Aorta (tissue), 5 donors: ENCODE results near the gene C19orf67. TPM values are rescaled to one million over a fixed set of nuclear protein-coding genes. Genes with fewer than 3 reads are reported as not detected.

Experiments used
- ATAC-seq: fragments of 200-7000 bp; cut with Tn5 transposase; one replicate; pipeline ENCODE4 v1.9.1; 2022; ENCODE audit warnings: moderate library complexity; ENCODE audit not compliant: low FRiP score
- DNase-seq, 2 donors: peaks; one replicate each; pipeline ENCODE4 v3.0.0-alpha.2; 2020
- H3K27ac ChIP-seq, 2 donors: one replicate each; pipeline ENCODE4 v1.5.1; 2013; ENCODE audit warnings: low read length in 2 of 2, mild to moderate bottlenecking in 2 of 2, moderate library complexity in 2 of 2, control low read depth in 1 of 2, inconsistent platforms in 1 of 2, low read depth in 1 of 2
- H3K27me3 ChIP-seq, 2 donors: one replicate each; pipeline ENCODE4 v1.6.1; 2013; ENCODE audit warnings: control low read depth in 1 of 2, low read length in 1 of 2, mild to moderate bottlenecking in 1 of 2, moderate library complexity in 1 of 2; ENCODE audit not compliant: insufficient read depth in 2 of 2, control insufficient read depth in 1 of 2
- H3K36me3 ChIP-seq, 2 donors: one replicate each; pipeline ENCODE4 v1.6.1; 2013; ENCODE audit warnings: control low read depth in 1 of 2, low read length in 1 of 2, mild to moderate bottlenecking in 1 of 2; ENCODE audit not compliant: insufficient read depth in 2 of 2, control insufficient read depth in 1 of 2
- H3K4me1 ChIP-seq, 2 donors: one replicate each; pipeline ENCODE4 v1.6.1; 2013; ENCODE audit warnings: low read length in 2 of 2, control low read depth in 1 of 2, mild to moderate bottlenecking in 1 of 2, moderate library complexity in 1 of 2; ENCODE audit not compliant: insufficient read depth in 2 of 2, control insufficient read depth in 1 of 2
- H3K4me3 ChIP-seq, 2 donors: one replicate each; pipeline ENCODE4 v1.5.1; 2013; ENCODE audit warnings: low read length in 2 of 2, control low read depth in 1 of 2, mild to moderate bottlenecking in 1 of 2
- H3K9me3 ChIP-seq: one replicate; pipeline ENCODE4 v1.6.1; 2013; ENCODE audit warnings: mild to moderate bottlenecking, low read length; ENCODE audit not compliant: control insufficient read depth
- WGBS, 2 donors: extraction: QIAGEN DNeasy Blood & Tissue Kit; methylation state at CpG; one replicate each; pipeline ENCODE4 v1.1.7; 2013; 5-methylcytosine and 5-hydroxymethylcytosine counted together
- intact Hi-C, 2 donors: fragments of 100-400 bp; cut with DNase I; formaldehyde crosslinking; loops; one replicate each; pipeline versions ENCODE4 v1.14.2 to v1.15.0; 2022
- polyA plus RNA-seq, 2 donors: library from polyadenylated mRNA; stranded (reverse); fragments of 200-250 nt; gene quantifications; one replicate each; pipeline ENCODE4 v1.2.3, GENCODE V29; 2013
- total RNA-seq, 2 donors: library from RNA; stranded (reverse); fragmentation: NEBNext Ultra II Directional; extraction: Animal tissue kit (Norgen Biotek cat#: 25700); gene quantifications; one replicate each; pipeline ENCODE4 v1.2.1, GENCODE V29; 2021
- donor health status: healthy with polysubstance abuse.
- donor health status: Bipolar disorder and iron deficiency.
- donor health status: DM: no; HTN: no; CAD: no.
- donor health status: DM: no; HTN: no; CAD: no.
- donor health status: DM: yes; HTN: yes; CAD: no.

The C19orf67 gene
- total and polyA plus RNA-seq, 4 donors = not detected

- Histone ChIP-seq H3K27ac (peak overlapping the region; percentile 28 to 80), H3K36me3 (no peaks in the 10 kb centered on the region), H3K4me3 (peak overlapping the region; percentile 68 to 80), H3K27me3 (no peaks in the 10 kb centered on the region), H3K9me3 (no peaks in the 10 kb centered on the region), H3K4me1 (no peaks in the 10 kb centered on the region)
- WGBS, 2 donors = 19 to 29% methylated on average over 17 to 24 of the region's 24 CpGs
- ATAC-seq = no peak
- intact Hi-C loops = loop anchor here (5.0 kb wide), 2 partner anchors 35 to 55 kb away; partner anchors contain the start of genes PRKACA (in 2 of the 2) and ASF1B (in 1 of the 2)
- DNase-seq = peak; percentile 70 to 86
Measured at GRCh38 chr19:14081797-14082674, 3.5 kb downstream of the C19orf67 start.

GRCh38 chr19:14080887-14081796, 4.4 kb downstream of the C19orf67 start:
- no peaks in the 10 kb centered on the region for H3K27me3 ChIP-seq
- DNase-seq (peak; percentile 99 to 100), ATAC-seq (peak; percentile 96)
- peak overlapping the region; percentile 80 to 83 for H3K27ac ChIP-seq
- H3K4me1 ChIP-seq = no peaks in the 10 kb centered on the region
- peak overlapping the region; percentile 68 to 80 for H3K4me3 ChIP-seq
- H3K36me3 ChIP-seq = no peaks in the 10 kb centered on the region
- no peaks in the 10 kb centered on the region for H3K9me3 ChIP-seq
- WGBS, 2 donors = 0 to 1% methylated on average over 50 of the region's 50 CpGs
- intact Hi-C loops = loop anchor here (5.0 kb wide), 2 partner anchors 36 to 56 kb away; partner anchors contain the start of genes PRKACA (in 2 of the 2) and ASF1B (in 1 of the 2)

- Histone ChIP-seq H3K9me3 (no peaks in the 10 kb centered on the region), H3K4me3 (no peak overlapping the region), H3K36me3 (no peaks in the 10 kb centered on the region), H3K4me1 (no peaks in the 10 kb centered on the region), H3K27ac (no peak overlapping the region), H3K27me3 (no peaks in the 10 kb centered on the region)
- DNase-seq = no peak
- intact Hi-C loops = loop anchor here (5.0 to 10.0 kb wide), 2 partner anchors 59 to 304 kb away; partner anchors contain the start of genes ASF1B (in 1 of the 2) and C19orf53 (in 1 of the 2)
- WGBS, 2 donors = 82 to 86% methylated on average over 2 of the region's 2 CpGs
- no peak for ATAC-seq
Measured at GRCh38 chr19:14078411-14078810, 7.2 kb downstream of the C19orf67 start.

GRCh38 chr19:14073925-14074838, 11.4 kb downstream of the C19orf67 start:
- DNase-seq (no peak), ATAC-seq (peak; percentile 30)
- Histone ChIP-seq H3K4me3 (peak overlapping the region; percentile 29 to 52), H3K4me1 (no peaks in the 10 kb centered on the region), H3K9me3 (no peaks in the 10 kb centered on the region), H3K27ac (peak overlapping the region; percentile 30 to 69), H3K36me3 (no peaks in the 10 kb centered on the region), H3K27me3 (no peaks in the 10 kb centered on the region)
- 1% methylated on average over 42 to 44 of the region's 44 CpGs for whole genome bisulfite sequencing, 2 donors
- intact Hi-C loops = loop anchor here (1.0 to 10.0 kb wide), 3 partner anchors 193 to 299 kb away; partner anchors contain the start of gene C19orf53 (in 1 of the 2)

- Histone ChIP-seq H3K4me3 (peak overlapping the region; percentile 52 to 67), H3K27ac (peak overlapping the region; percentile 30 to 69), H3K36me3 (no peaks in the 10 kb centered on the region), H3K4me1 (no peaks in the 10 kb centered on the region), H3K27me3 (no peaks in the 10 kb centered on the region), H3K9me3 (no peaks in the 10 kb centered on the region)
- ATAC-seq (peak; percentile 65), DNase-seq (peak; percentile 85 to 92)
- intact Hi-C loops = loop anchor here (2.0 to 10.0 kb wide), 2 partner anchors 193 to 299 kb away; partner anchors contain the start of gene C19orf53 (in 1 of the 2)
- WGBS, 2 donors = 1% methylated on average over 86 to 106 of the region's 106 CpGs
Measured at GRCh38 chr19:14073261-14073924, 12.2 kb downstream of the C19orf67 start.

- DNase-seq (no peak), ATAC-seq (peak; percentile 8)
- Histone ChIP-seq H3K27ac (peak within 1 kb of the TSS in 1 of 2 donors; percentile 69), H3K9me3 (no peaks in the 10 kb centered on the region), H3K27me3 (no peaks in the 10 kb centered on the region), H3K4me3 (peak within 1 kb of the TSS; percentile 52 to 67), H3K36me3 (no peaks in the 10 kb centered on the region), H3K4me1 (no peaks in the 10 kb centered on the region)
- WGBS, 2 donors = 0 to 1% methylated on average over 42 to 51 of the region's 51 CpGs
- intact Hi-C loops = loop anchor here (2.0 to 10.0 kb wide), 2 partner anchors 192 to 298 kb away; partner anchors contain the start of gene C19orf53 (in 1 of the 2)
Measured at GRCh38 chr19:14072535-14073260, 12.9 kb downstream of the C19orf67 start, which contains the start of gene MISP3. MISP3 (plus strand) TSS chr19:14072786; CDS start chr19:14073310, 524 bp downstream.
